ENCODE data around the gene RUNX3. TPM values are rescaled to one million over a fixed set of nuclear protein-coding genes. Genes with fewer than 3 reads are reported as not detected.

The RUNX3 gene
- total and polyA plus RNA-seq, 4 donors, result 0.43 to 1.1 (median 0.88) TPM

- H3K36me3 ChIP-seq (ENCODE audit: control insufficient read depth in 4 of 4, insufficient read depth in 3 of 4, low read depth in 1 of 4, low read length in 3 of 4), result no peaks in the 10 kb centered on the region
- no peak overlapping the region for H3K27ac ChIP-seq (ENCODE audit: low read depth in 1 of 2, low read length in 2 of 2)
- H3K4me1 ChIP-seq (ENCODE audit: control insufficient read depth in 4 of 4, insufficient read depth in 4 of 4, low read length in 3 of 4), result no peaks in the 10 kb centered on the region
- no peak for TF ChIP-seq ATF3 (IDR thresholded peaks at IDR 0.05)
- TF ChIP-seq RXRA (IDR thresholded peaks at IDR 0.05), result no peak
- no peak for TF ChIP-seq MAX (IDR thresholded peaks at IDR 0.05)
- no peak for TF ChIP-seq HNF4G (IDR thresholded peaks at IDR 0.05)
- no peak for TF ChIP-seq EGR1 (IDR thresholded peaks at IDR 0.05; ENCODE audit: low read depth in 2 of 2)
- TF ChIP-seq YY1 (IDR thresholded peaks at IDR 0.05), result no peak
- no peak for TF ChIP-seq SP1 (IDR thresholded peaks at IDR 0.05)
- TF ChIP-seq HNF4A (conservative IDR thresholded peaks at IDR 0.05), result no peak
- no peak for TF ChIP-seq FOXA2 (IDR thresholded peaks at IDR 0.05)
- no peak for TF ChIP-seq ZBTB33 (IDR thresholded peaks at IDR 0.05)
- no peak for TF ChIP-seq CTCF (IDR thresholded peaks at IDR 0.05; ENCODE audit: low read depth, low read length, missing input control)
- TF ChIP-seq JUND (IDR thresholded peaks at IDR 0.05), result no peak
- TF ChIP-seq RAD21 (IDR thresholded peaks at IDR 0.05), result no peak
- TF ChIP-seq GABPA (IDR thresholded peaks at IDR 0.05 in 1 of 2, conservative IDR thresholded peaks at IDR 0.05 in 1 of 2), result no peak
- TF ChIP-seq REST (IDR thresholded peaks at IDR 0.05), result no peak
- no peak for TF ChIP-seq NR2F2 (IDR thresholded peaks at IDR 0.05)
- TF ChIP-seq TAF1 (conservative IDR thresholded peaks at IDR 0.05), result no peak
- no peak for TF ChIP-seq FOXA1 (IDR thresholded peaks at IDR 0.05)
- no peak overlapping the region for H3K4me3 ChIP-seq (ENCODE audit: low read depth in 1 of 3, low read length in 3 of 3)
- H3K27me3 ChIP-seq (ENCODE audit: control insufficient read depth in 4 of 4, insufficient read depth in 4 of 4, low read length in 3 of 4), result peaks cover 0 to 2% (median 0%) of the 10 kb centered on the region in 4 donors
- H3K9ac ChIP-seq (ENCODE audit: low read depth in 1 of 2, low read length in 2 of 2), result no peak overlapping the region
- no peaks in the 10 kb centered on the region for H3K9me3 ChIP-seq (ENCODE audit: control insufficient read depth in 4 of 4, low read length in 3 of 4)
- WGBS, result 77% methylated on average over 12 of the region's 12 CpGs
- DNase-seq (ENCODE audit: low spot score), result no peak
Observed at GRCh38 chr1:24900985-24901781, 28.9 kb downstream of the RUNX3 start.
